Loucy (cell line): ENCODE data around the gene PTGDS.

Source experiments
- H2AFZ ChIP-seq: fragments of 200-600 bp; sonication (generic); 2 replicates; pipeline ENCODE4 v1.6.0; 2016; ENCODE audit warnings: antibody characterized with exemption, mild to moderate bottlenecking, low read length, moderate library complexity
- H3F3A ChIP-seq: fragments of 200-600 bp; 2 replicates; pipeline ENCODE4 v1.6.0; 2016; ENCODE audit warnings: antibody characterized with exemption, low read depth, mild to moderate bottlenecking
- H3K27me3 ChIP-seq: fragments of 200-600 bp; sonication (generic); 2 replicates; pipeline ENCODE4 v1.6.1; 2014; ENCODE audit warnings: low read length, mild to moderate bottlenecking; ENCODE audit not compliant: insufficient read depth, poor library complexity, severe bottlenecking
- H3K36me3 ChIP-seq: fragments of 200-600 bp; sonication (generic); 2 replicates; pipeline ENCODE4 v1.6.1; 2016; ENCODE audit warnings: low read length; ENCODE audit not compliant: insufficient read depth
- H3K4me1 ChIP-seq: fragments of 200-600 bp; sonication (generic); 2 replicates; pipeline ENCODE4 v1.5.1; 2014; ENCODE audit warnings: low read length, mild to moderate bottlenecking; ENCODE audit not compliant: insufficient read depth, poor library complexity, severe bottlenecking
- H3K4me2 ChIP-seq: fragments of 200-600 bp; sonication (generic); 2 replicates; pipeline ENCODE4 v1.6.0; 2014; ENCODE audit warnings: antibody characterized with exemption, low read length, low read depth, mild to moderate bottlenecking; ENCODE audit not compliant: poor library complexity, severe bottlenecking
- H3K4me3 ChIP-seq: fragments of 200-600 bp; sonication (generic); 2 replicates; pipeline ENCODE4 v1.5.1; 2014; ENCODE audit warnings: low read length, mild to moderate bottlenecking, mixed read lengths; ENCODE audit not compliant: poor library complexity, severe bottlenecking
- H3K79me2 ChIP-seq: fragments of 200-600 bp; sonication (generic); 2 replicates; pipeline ENCODE4 v1.6.1; 2014; ENCODE audit warnings: low read length; ENCODE audit not compliant: insufficient read depth
- H3K9ac ChIP-seq: fragments of 200-600 bp; sonication (generic); 2 replicates; pipeline ENCODE4 v1.6.0; 2014; ENCODE audit warnings: mild to moderate bottlenecking, low read depth, low read length, moderate library complexity; ENCODE audit not compliant: poor library complexity, severe bottlenecking
- H3K9me2 ChIP-seq: fragments of 200-600 bp; sonication (generic); replicated peaks from 2 replicates; pipeline ENCODE4 v1.6.1; 2016; ENCODE audit warnings: low read depth, low read length, mixed read lengths
- H3K9me3 ChIP-seq: fragments of 200-600 bp; sonication (generic); 2 replicates; pipeline ENCODE4 v1.6.1; 2014; ENCODE audit warnings: mild to moderate bottlenecking, antibody characterized with exemption, low read length, low read depth; ENCODE audit not compliant: insufficient read depth
- H4K20me1 ChIP-seq: fragments of 200-600 bp; sonication (generic); 2 replicates; pipeline ENCODE4 v1.6.0; 2014; ENCODE audit warnings: antibody characterized with exemption, low read length, mild to moderate bottlenecking; ENCODE audit not compliant: insufficient read depth, poor library complexity, severe bottlenecking
- CTCF ChIP-seq: fragments of 200-600 bp; sonication (generic); conservative IDR thresholded peaks from 2 replicates; pipeline ENCODE4 v1.5.1; 2014; ENCODE audit warnings: mild to moderate bottlenecking, antibody characterized with exemption, low read length
- EZH2phosphoT487 ChIP-seq: fragments of 200-600 bp; IDR thresholded peaks from 2 replicates; pipeline ENCODE4 v1.6.1; 2018; ENCODE audit warnings: antibody characterized with exemption, mild to moderate bottlenecking, moderate library complexity, borderline replicate concordance

PTGDS gene

GRCh38 chr9:136960938-136961275 is 16.4 kb upstream of the PTGDS start:
- Histone ChIP-seq H3K4me1 (peaks cover 5% of the 10 kb centered on the region), H4K20me1 (no peaks in the 10 kb centered on the region), H3K9me3 (no peaks in the 10 kb centered on the region), H3K27me3 (no peaks in the 10 kb centered on the region), H3F3A (no peaks in the 10 kb centered on the region), H3K9me2 (no peaks in the 10 kb centered on the region), H3K4me2 (no peak overlapping the region), H3K9ac (no peak overlapping the region), H3K4me3 (no peak overlapping the region), H3K36me3 (no peaks in the 10 kb centered on the region), H3K79me2 (no peaks in the 10 kb centered on the region), H2AFZ (no peak overlapping the region)
- no peak for TF ChIP-seq EZH2phosphoT487
- TF ChIP-seq CTCF, result no peak

GRCh38 chr9:136961279-136962065 is 15.8 kb upstream of the PTGDS start:
- Histone ChIP-seq H3K9me3 (no peaks in the 10 kb centered on the region), H3F3A (no peaks in the 10 kb centered on the region), H3K79me2 (no peaks in the 10 kb centered on the region), H3K27me3 (no peaks in the 10 kb centered on the region), H3K9me2 (no peaks in the 10 kb centered on the region), H3K4me1 (peaks cover 9% of the 10 kb centered on the region), H2AFZ (no peak overlapping the region), H3K36me3 (no peaks in the 10 kb centered on the region), H3K9ac (no peak overlapping the region), H3K4me3 (no peak overlapping the region), H4K20me1 (no peaks in the 10 kb centered on the region), H3K4me2 (no peak overlapping the region)
- TF ChIP-seq EZH2phosphoT487, result no peak
- TF ChIP-seq CTCF, result no peak

- Histone ChIP-seq H3K4me3 (no peak overlapping the region), H3K9ac (no peak overlapping the region), H2AFZ (no peak overlapping the region), H3K79me2 (no peaks in the 10 kb centered on the region), H3K4me2 (no peak overlapping the region), H3K9me2 (no peaks in the 10 kb centered on the region), H3K9me3 (no peaks in the 10 kb centered on the region), H4K20me1 (no peaks in the 10 kb centered on the region), H3K27me3 (no peaks in the 10 kb centered on the region), H3F3A (no peaks in the 10 kb centered on the region), H3K4me1 (peaks cover 9% of the 10 kb centered on the region), H3K36me3 (no peaks in the 10 kb centered on the region)
- TF ChIP-seq EZH2phosphoT487 (no peak), CTCF (no peak)
These were observed 15.1 kb upstream of the PTGDS start for GRCh38 chr9:136962163-136962562.
